ENCODE measurements around the gene ADAM11.
A peak's percentile ranks its signal among the peaks of the same experiment; 100 is the strongest.

The ADAM11 gene

DNA sequence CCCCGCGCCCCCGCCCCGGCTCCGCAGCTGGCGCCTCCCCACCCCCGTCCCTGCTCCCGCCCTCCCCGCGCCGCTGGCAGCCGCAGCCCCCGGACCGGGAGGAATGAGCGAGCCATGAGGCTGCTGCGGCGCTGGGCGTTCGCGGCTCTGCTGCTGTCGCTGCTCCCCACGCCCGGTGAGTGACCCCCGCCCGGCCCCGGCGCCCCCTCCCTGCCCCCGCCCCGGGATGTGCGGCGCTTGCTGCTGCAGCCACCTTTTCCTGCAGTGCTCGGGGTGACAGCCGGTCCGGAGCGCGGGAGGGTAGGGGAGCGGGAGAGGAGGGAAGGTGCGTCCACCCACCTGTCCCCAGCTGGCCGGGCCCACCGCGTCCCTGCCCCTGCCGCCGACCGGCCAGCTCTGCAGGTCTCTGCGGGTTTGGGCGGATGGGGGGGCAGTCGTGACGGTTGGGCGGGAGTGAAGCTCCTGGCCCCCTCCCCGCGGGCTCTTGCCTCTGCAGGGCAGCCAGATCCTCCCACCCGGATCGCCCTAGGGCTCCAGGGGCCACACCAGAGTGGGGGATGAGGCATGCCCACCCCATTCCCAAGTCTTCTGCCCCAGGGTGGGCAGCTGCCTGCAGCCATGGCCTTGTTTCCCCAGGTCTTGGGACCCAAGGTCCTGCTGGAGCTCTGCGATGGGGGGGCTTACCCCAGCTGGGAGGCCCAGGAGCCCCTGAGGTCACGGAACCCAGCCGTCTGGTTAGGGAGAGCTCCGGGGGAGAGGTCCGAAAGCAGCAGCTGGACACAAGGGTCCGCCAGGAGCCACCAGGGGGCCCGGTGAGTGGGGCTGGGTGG is 513 bp downstream of the ADAM11 start:
- H3K4me3 ChIP-seq (ENCODE audit: low read length), result peak overlapping the region; percentile 45
- DNase-seq (ENCODE audit: low read depth), result no peak
- TF ChIP-seq, protein P1, sequence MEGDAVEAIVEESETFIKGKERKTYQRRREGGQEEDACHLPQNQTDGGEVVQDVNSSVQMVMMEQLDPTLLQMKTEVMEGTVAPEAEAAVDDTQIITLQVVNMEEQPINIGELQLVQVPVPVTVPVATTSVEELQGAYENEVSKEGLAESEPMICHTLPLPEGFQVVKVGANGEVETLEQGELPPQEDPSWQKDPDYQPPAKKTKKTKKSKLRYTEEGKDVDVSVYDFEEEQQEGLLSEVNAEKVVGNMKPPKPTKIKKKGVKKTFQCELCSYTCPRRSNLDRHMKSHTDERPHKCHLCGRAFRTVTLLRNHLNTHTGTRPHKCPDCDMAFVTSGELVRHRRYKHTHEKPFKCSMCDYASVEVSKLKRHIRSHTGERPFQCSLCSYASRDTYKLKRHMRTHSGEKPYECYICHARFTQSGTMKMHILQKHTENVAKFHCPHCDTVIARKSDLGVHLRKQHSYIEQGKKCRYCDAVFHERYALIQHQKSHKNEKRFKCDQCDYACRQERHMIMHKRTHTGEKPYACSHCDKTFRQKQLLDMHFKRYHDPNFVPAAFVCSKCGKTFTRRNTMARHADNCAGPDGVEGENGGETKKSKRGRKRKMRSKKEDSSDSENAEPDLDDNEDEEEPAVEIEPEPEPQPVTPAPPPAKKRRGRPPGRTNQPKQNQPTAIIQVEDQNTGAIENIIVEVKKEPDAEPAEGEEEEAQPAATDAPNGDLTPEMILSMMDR (conservative IDR thresholded peaks at IDR 0.05; ENCODE audit: low read depth, low read length), result peak; percentile 18

- DNase-seq (ENCODE audit: low read depth), result no peak
- TF ChIP-seq, protein P1 (conservative IDR thresholded peaks at IDR 0.05; ENCODE audit: low read depth, low read length), result no peak
- H3K4me3 ChIP-seq (ENCODE audit: low read length), result no peak overlapping the region
These were observed 1.1 kb downstream of the ADAM11 start for GRCh38 chr17:44759916-44760243.

- TF ChIP-seq, protein P1 (conservative IDR thresholded peaks at IDR 0.05; ENCODE audit: low read depth, low read length), result no peak
- no peak overlapping the region for H3K4me3 ChIP-seq (ENCODE audit: low read length)
- no peak for DNase-seq (ENCODE audit: low read depth)
These were observed 1.9 kb downstream of the ADAM11 start for GRCh38 chr17:44760474-44761308.

- no peak overlapping the region for H3K4me3 ChIP-seq (ENCODE audit: low read length)
- TF ChIP-seq, protein P1 (conservative IDR thresholded peaks at IDR 0.05; ENCODE audit: low read depth, low read length), result no peak
- DNase-seq (ENCODE audit: low read depth), result no peak
These were observed 3.4 kb downstream of the ADAM11 start for GRCh38 chr17:44761932-44762810.

- no peak overlapping the region for H3K4me3 ChIP-seq (ENCODE audit: low read length)
- TF ChIP-seq, protein P1 (conservative IDR thresholded peaks at IDR 0.05; ENCODE audit: low read depth, low read length), result no peak
- no peak for DNase-seq (ENCODE audit: low read depth)
These were observed 4.4 kb downstream of the ADAM11 start for GRCh38 chr17:44763170-44763569.

GRCh38 chr17:44765965-44766364 is 7.2 kb downstream of the ADAM11 start:
- TF ChIP-seq, protein P1 (conservative IDR thresholded peaks at IDR 0.05; ENCODE audit: low read depth, low read length), result no peak
- no peak for DNase-seq (ENCODE audit: low read depth)
- H3K4me3 ChIP-seq (ENCODE audit: low read length), result no peak overlapping the region

All from retinal pigment epithelial cell (primary cell).